CD4-positive, alpha-beta T cell treated with Interleukin-6 for 4 hours (primary cell): ENCODE measurements around the gene PCLO.
"Not testable (repeated sequence)": the region's sequence is repeated elsewhere in the genome, so short reads cannot be mapped to it uniquely, and the experiment has no call there.

Experiments used
- DNase-seq: peaks from one replicate; pipeline ENCODE4 v3.0.0-alpha.2; 2020; ENCODE audit warnings: mixed read lengths

The PCLO gene

GRCh38 chr7:83038787-83039186 lies 123.9 kb downstream of the PCLO start:
- DNase-seq = no peak

GRCh38 chr7:83036721-83037380 lies 125.8 kb downstream of the PCLO start:
- DNase-seq = no peak

GRCh38 chr7:83036130-83036529 lies 126.6 kb downstream of the PCLO start:
- DNase-seq = no peak

GRCh38 chr7:83032195-83032594 lies 130.5 kb downstream of the PCLO start:
- DNase-seq = no peak

GRCh38 chr7:83023817-83024665 lies 138.6 kb downstream of the PCLO start:
- DNase-seq = not testable (repeated sequence)

- DNase-seq = no peak
These were observed 141.7 kb downstream of the PCLO start for GRCh38 chr7:83021032-83021431.

GRCh38 chr7:83020161-83020560 lies 142.5 kb downstream of the PCLO start:
- DNase-seq = no peak

GRCh38 chr7:83015916-83016315 lies 146.8 kb downstream of the PCLO start:
- DNase-seq = no peak

- DNase-seq = no peak
These were observed 148.1 kb downstream of the PCLO start for GRCh38 chr7:83014546-83014945.

- DNase-seq = no peak
These were observed 150.7 kb downstream of the PCLO start for GRCh38 chr7:83011954-83012353.

- no peak for DNase-seq
These were observed 157.3 kb downstream of the PCLO start for GRCh38 chr7:83005410-83005809.

- no peak for DNase-seq
These were observed 161.2 kb downstream of the PCLO start for GRCh38 chr7:83001362-83002040.

- DNase-seq = no peak
These were observed 164.2 kb downstream of the PCLO start for GRCh38 chr7:82998436-82998835.

- DNase-seq = no peak
These were observed 177.4 kb downstream of the PCLO start for GRCh38 chr7:82985144-82985802.

- DNase-seq = no peak
These were observed 182.4 kb downstream of the PCLO start for GRCh38 chr7:82980130-82980788.

GRCh38 chr7:82975811-82976468 lies 186.7 kb downstream of the PCLO start:
- no peak for DNase-seq

- DNase-seq = no peak
These were observed 190.5 kb downstream of the PCLO start for GRCh38 chr7:82972135-82972534.

- no peak for DNase-seq
These were observed 197.3 kb downstream of the PCLO start for GRCh38 chr7:82965088-82966036.

GRCh38 chr7:82964150-82964882 lies 198.4 kb downstream of the PCLO start:
- DNase-seq = no peak

- no peak for DNase-seq
These were observed 201.4 kb downstream of the PCLO start for GRCh38 chr7:82961240-82961639.
